Measurements from ENCODE around the gene CCDC83. TPM values are rescaled to one million over a fixed set of nuclear protein-coding genes. Genes with fewer than 3 reads are reported as not detected.
A peak's percentile ranks its signal among the peaks of the same experiment; 100 is the strongest.

Gene CCDC83
- total RNA-seq, 4 donors from 2014 or later, result 0.21 TPM; not detected in 3

DNA sequence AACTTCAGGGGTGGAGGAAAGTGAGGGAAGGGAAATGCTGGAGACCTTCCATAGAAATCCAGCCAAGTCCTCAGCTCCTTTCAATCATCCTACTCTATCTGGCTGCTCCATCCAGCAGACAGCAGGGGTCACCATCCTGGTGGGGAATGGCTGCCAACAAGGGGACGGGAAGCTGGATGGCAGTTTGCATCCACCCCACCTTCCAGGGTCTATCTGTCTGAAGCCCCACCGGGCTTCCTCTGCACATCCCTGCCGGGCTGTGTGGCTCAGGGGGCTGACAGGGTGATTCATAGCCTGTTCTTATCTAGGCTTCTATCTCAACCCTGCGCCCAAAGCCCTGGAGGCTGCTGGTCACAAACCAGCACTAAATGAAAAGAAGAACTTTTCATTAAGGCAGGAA is 45.3 kb upstream of the CCDC83 start:
- Histone ChIP-seq H3K4me3 (peak overlapping the region; percentile 58 to 72), H3K9me3 (no peaks in the 10 kb centered on the region)
- DNase-seq, result peak in 1 of 2 donors; percentile 17

DNA sequence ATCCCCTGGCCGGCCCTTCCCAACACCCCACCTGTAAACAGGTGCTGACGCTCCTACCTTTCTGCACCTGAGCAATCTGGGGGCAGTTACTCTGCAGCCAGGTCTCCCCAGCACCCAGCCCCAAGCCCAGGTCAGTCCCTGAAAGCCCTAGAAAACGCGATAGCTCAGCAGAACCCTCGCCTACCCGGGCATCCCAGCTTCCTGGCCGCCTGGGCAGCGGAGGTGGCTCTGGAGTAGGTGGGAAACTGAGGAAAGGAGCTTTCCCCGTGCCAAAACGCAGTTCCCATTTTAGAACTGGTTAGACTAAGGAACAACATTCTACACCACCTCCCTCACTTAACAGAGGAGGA is 44.7 kb upstream of the CCDC83 start:
- Histone ChIP-seq H3K27ac (peak overlapping the region; percentile 25 to 70), H3K4me3 (peak overlapping the region; percentile 58 to 72), H3K9me3 (no peaks in the 10 kb centered on the region), H3K27me3 (no peaks in the 10 kb centered on the region), H3K4me1 (peaks cover 0 to 3% of the 10 kb centered on the region in 2 donors), H3K36me3 (no peaks in the 10 kb centered on the region)
- TF ChIP-seq POLR2A (IDR thresholded peaks at IDR 0.05), result no peak
- TF ChIP-seq, protein P1, sequence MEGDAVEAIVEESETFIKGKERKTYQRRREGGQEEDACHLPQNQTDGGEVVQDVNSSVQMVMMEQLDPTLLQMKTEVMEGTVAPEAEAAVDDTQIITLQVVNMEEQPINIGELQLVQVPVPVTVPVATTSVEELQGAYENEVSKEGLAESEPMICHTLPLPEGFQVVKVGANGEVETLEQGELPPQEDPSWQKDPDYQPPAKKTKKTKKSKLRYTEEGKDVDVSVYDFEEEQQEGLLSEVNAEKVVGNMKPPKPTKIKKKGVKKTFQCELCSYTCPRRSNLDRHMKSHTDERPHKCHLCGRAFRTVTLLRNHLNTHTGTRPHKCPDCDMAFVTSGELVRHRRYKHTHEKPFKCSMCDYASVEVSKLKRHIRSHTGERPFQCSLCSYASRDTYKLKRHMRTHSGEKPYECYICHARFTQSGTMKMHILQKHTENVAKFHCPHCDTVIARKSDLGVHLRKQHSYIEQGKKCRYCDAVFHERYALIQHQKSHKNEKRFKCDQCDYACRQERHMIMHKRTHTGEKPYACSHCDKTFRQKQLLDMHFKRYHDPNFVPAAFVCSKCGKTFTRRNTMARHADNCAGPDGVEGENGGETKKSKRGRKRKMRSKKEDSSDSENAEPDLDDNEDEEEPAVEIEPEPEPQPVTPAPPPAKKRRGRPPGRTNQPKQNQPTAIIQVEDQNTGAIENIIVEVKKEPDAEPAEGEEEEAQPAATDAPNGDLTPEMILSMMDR (IDR thresholded peaks at IDR 0.05), result no peak
- no peak for DNase-seq
- intact Hi-C loops (cut with DNase I; ENCODE audit: low total_unique reads), result no loop called here

More for the DNA sequence above, 45.3 kb upstream of the CCDC83 start:
- intact Hi-C loops (cut with DNase I; ENCODE audit: low total_unique reads), result no loop called here
- no peak for TF ChIP-seq POLR2A (IDR thresholded peaks at IDR 0.05)
- TF ChIP-seq, protein P1 (IDR thresholded peaks at IDR 0.05), result no peak
- H3K27ac ChIP-seq, result peak overlapping the region; percentile 6 to 25
- peaks cover 0 to 3% of the 10 kb centered on the region in 2 donors for H3K4me1 ChIP-seq
- no peaks in the 10 kb centered on the region for H3K36me3 ChIP-seq
- no peaks in the 10 kb centered on the region for H3K27me3 ChIP-seq

DNA sequence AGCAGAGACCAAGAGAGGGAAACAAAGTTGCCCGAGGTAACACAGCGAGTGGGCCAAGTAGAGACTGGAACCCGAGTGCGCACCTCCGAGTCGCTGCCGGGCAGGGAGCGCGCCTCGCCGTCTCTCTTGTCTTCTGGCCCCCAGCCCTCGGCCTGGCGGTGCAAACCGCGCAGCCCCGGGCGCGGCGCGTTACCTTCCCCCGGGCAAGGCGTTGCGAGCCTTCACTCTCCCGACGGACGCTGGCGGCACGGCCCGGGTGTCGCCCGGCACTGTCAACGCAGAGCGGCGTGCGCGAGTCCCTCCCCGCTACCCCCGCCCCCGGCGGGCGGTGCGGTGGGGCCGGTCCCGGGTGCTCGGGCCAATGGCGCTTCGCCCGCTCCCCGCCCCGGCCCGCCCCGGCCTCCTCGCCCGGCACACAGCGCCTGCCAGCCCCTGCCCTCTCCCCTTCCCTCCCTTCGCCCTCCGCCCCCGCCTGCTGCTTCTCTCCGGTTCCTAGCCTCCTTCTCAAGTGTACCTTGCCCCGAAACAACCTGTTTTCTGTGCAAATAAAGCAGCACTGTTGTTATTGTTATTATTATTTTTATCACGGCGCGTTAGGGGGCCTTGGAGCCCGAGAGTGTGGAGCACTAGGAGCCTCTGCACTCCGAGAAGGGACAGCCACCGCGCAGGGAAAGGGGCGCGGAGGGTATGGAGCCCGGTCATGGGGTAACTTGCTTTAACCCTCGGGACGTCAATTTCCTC is 44.1 kb upstream of the CCDC83 start, which contains the start of gene SYTL2:
Gene SYTL2, minus strand, starts transcription at position 271 of the 741 bp plus-strand sequence. CDS start 53,416 bp downstream, outside the sequence.
- TF ChIP-seq POLR2A (IDR thresholded peaks at IDR 0.05), result peak; percentile 57 to 66
- TF ChIP-seq, protein P1 (IDR thresholded peaks at IDR 0.05), result peak in 2 of 4 experiments; percentile 8 to 14
- DNase-seq, result peak; percentile 39 to 65
- H3K27ac ChIP-seq, result peak within 1 kb of the TSS; percentile 25 to 70
- H3K36me3 ChIP-seq, result no peaks in the 10 kb centered on the region
- intact Hi-C loops (cut with DNase I; ENCODE audit: low total_unique reads), result no loop called here
- H3K4me1 ChIP-seq, result peaks cover 0 to 3% of the 10 kb centered on the region in 2 donors
- peak within 1 kb of the TSS; percentile 58 to 72 for H3K4me3 ChIP-seq
- no peaks in the 10 kb centered on the region for H3K27me3 ChIP-seq
- H3K9me3 ChIP-seq, result no peaks in the 10 kb centered on the region

DNA sequence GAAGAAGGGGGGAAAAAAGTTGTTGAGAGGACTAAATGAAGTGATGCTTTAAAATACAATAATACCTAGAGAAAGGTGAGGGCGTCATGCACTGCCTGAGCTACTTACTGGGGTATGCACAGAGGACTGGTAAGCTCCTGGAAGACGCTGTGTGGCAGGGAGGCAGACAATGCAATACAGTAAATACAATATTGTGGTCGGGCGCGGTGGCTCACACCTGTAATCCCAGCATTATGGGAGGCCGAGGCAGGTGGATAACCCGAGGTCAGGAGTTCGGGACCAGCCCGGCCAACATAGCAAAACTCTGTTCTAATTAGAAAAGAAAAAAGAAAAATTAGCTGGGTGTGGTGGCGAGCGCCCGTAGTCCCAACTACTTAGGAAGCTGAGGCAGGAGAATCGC is 43.6 kb upstream of the CCDC83 start:
- Histone ChIP-seq H3K36me3 (no peaks in the 10 kb centered on the region), H3K27ac (no peak overlapping the region), H3K9me3 (no peaks in the 10 kb centered on the region), H3K4me3 (peak overlapping the region; percentile 58 to 72), H3K4me1 (peaks cover 0 to 3% of the 10 kb centered on the region in 2 donors), H3K27me3 (no peaks in the 10 kb centered on the region)
- DNase-seq, result no peak
- TF ChIP-seq, protein P1 (IDR thresholded peaks at IDR 0.05), result no peak
- no peak for TF ChIP-seq POLR2A (IDR thresholded peaks at IDR 0.05)
- intact Hi-C loops (cut with DNase I; ENCODE audit: low total_unique reads), result no loop called here

DNA sequence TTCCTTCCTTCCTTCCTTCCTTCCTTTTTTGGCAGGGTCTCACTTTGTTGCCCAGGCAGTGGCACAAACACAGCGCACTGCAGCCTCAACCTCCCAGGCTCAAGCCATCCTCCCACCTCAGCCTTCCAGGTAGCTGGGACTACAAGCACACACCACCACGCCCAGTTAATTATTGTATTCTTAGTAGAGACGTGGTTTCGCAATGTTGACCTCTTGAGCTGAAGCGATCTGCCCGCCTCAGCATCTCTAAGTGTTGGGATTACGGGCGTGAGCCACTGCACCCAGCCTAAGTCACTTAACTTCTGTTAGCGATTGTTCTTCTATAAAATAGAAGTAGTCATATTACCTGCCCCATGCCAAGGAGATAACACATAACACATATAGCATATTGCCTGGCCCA is 41.5 kb upstream of the CCDC83 start:
- no peak overlapping the region for H3K4me3 ChIP-seq
- intact Hi-C loops (cut with DNase I; ENCODE audit: low total_unique reads), result no loop called here

More for the DNA sequence above, 41.5 kb upstream of the CCDC83 start:
- Histone ChIP-seq H3K36me3 (no peaks in the 10 kb centered on the region), H3K27ac (no peak overlapping the region), H3K9me3 (no peaks in the 10 kb centered on the region), H3K27me3 (no peaks in the 10 kb centered on the region), H3K4me1 (peaks cover 0 to 3% of the 10 kb centered on the region in 2 donors)
- no peak for TF ChIP-seq POLR2A (IDR thresholded peaks at IDR 0.05)
- TF ChIP-seq, protein P1 (IDR thresholded peaks at IDR 0.05), result no peak
- no peak for DNase-seq

All from uterus (tissue), 4 donors.